HG03064 (cell line): Measurements from ENCODE around the gene HDHD5.
"Not testable (repeated sequence)": the region's sequence is repeated elsewhere in the genome, so short reads cannot be mapped to it uniquely, and the experiment has no call there.

ENCODE experiments used
- ATAC-seq: cut with Tn5 transposase; IDR thresholded peaks from one replicate; pipeline ENCODE4 v1.9.1; 2021; ENCODE audit warnings: low read depth; ENCODE audit not compliant: unreplicated experiment

HDHD5 gene

GRCh38 chr22:17158176-17158567, 905 bp downstream of the HDHD5 start:
- no peak for ATAC-seq

GRCh38 chr22:17157714-17158113, 1.4 kb downstream of the HDHD5 start:
- ATAC-seq, result no peak

- ATAC-seq, result no peak
Measured at GRCh38 chr22:17155941-17156340, 3.1 kb downstream of the HDHD5 start.

GRCh38 chr22:17152971-17153370, 6.1 kb downstream of the HDHD5 start:
- ATAC-seq, result no peak

GRCh38 chr22:17152340-17152739, 6.7 kb downstream of the HDHD5 start:
- ATAC-seq, result no peak

GRCh38 chr22:17149076-17149815, 9.8 kb downstream of the HDHD5 start:
- no peak for ATAC-seq

- not testable (repeated sequence) for ATAC-seq
Measured at GRCh38 chr22:17147458-17147857, 11.6 kb downstream of the HDHD5 start.

GRCh38 chr22:17145021-17145680, 13.9 kb downstream of the HDHD5 start:
- ATAC-seq, result no peak

- no peak for ATAC-seq
Measured at GRCh38 chr22:17143826-17144225, 15.3 kb downstream of the HDHD5 start.

- no peak for ATAC-seq
Measured at GRCh38 chr22:17143101-17143500, 16.0 kb downstream of the HDHD5 start.

GRCh38 chr22:17140826-17141766, 18.0 kb downstream of the HDHD5 start:
- ATAC-seq, result no peak

- no peak for ATAC-seq
Measured at GRCh38 chr22:17140022-17140421, 19.1 kb downstream of the HDHD5 start.

- no peak for ATAC-seq
Measured at GRCh38 chr22:17138513-17138912, 20.6 kb downstream of the HDHD5 start.

- ATAC-seq, result no peak
Measured at GRCh38 chr22:17137861-17138425, 21.1 kb downstream of the HDHD5 start.

GRCh38 chr22:17137170-17137569, 21.9 kb downstream of the HDHD5 start:
- no peak for ATAC-seq

GRCh38 chr22:17135153-17135760, 23.8 kb downstream of the HDHD5 start:
- no peak for ATAC-seq

- no peak for ATAC-seq
Measured at GRCh38 chr22:17133137-17133536, 25.9 kb downstream of the HDHD5 start.

- no peak for ATAC-seq
Measured at GRCh38 chr22:17132112-17132511, 27.0 kb downstream of the HDHD5 start.

GRCh38 chr22:17131686-17132085, 27.4 kb downstream of the HDHD5 start:
- ATAC-seq, result no peak

GRCh38 chr22:17130199-17130598, 28.9 kb downstream of the HDHD5 start:
- no peak for ATAC-seq
